Cardiac muscle cell (in vitro differentiated cells and primary cell): Measurements from ENCODE around the gene CDON. TPM values are rescaled to one million over a fixed set of nuclear protein-coding genes. Genes with fewer than 3 reads are reported as not detected.

Experiments
- DNase-seq, 2 donors: peaks; one replicate each; pipeline versions ENCODE4 v3.0.0 to v3.0.0-alpha.2; 2010 to 2017; ENCODE audit warnings: low read depth in 1 of 2, low spot score in 1 of 2
- H3K27ac ChIP-seq: fragments of 200-600 bp; sonication (generic); 2 replicates; pipeline ENCODE4 v1.5.1; 2016
- H3K27me3 ChIP-seq: fragments of 200-600 bp; sonication (generic); 2 replicates; pipeline ENCODE4 v1.6.0; 2016; ENCODE audit warnings: control low read depth
- H3K36me3 ChIP-seq: fragments of 200-600 bp; sonication (generic); 2 replicates; pipeline ENCODE4 v1.5.1; 2016; ENCODE audit warnings: control low read depth
- H3K4me1 ChIP-seq: fragments of 200-600 bp; sonication (generic); 2 replicates; pipeline ENCODE4 v1.8.1; 2017; ENCODE audit warnings: low read depth, mild to moderate bottlenecking, mixed run types
- H3K4me3 ChIP-seq: fragments of 200-600 bp; sonication (generic); 2 replicates; pipeline ENCODE4 v1.5.1; 2016; ENCODE audit warnings: mild to moderate bottlenecking
- H3K9me3 ChIP-seq: fragments of 200-600 bp; sonication (generic); 2 replicates; pipeline ENCODE4 v1.5.1; 2017; ENCODE audit warnings: low read depth, mild to moderate bottlenecking, control low read depth
- polyA plus RNA-seq: library from polyadenylated mRNA; unstranded; fragments of >200 nt; fragmentation: Nextera tagmentation; extraction: Ambion mirVana; gene quantifications from 2 replicates; pipeline ENCODE4 v1.2.1, GENCODE V29; 2016
- total RNA-seq: library from RNA; depleted of rRNA; stranded (reverse); fragments of >200 nt; gene quantifications from 2 replicates; pipeline ENCODE4 v1.2.3, GENCODE V29; 2016
- TF ChIP-seq, protein P1 (sequence below): IDR thresholded peaks from 2 replicates; pipeline ENCODE4 v1.5.1; 2012; ENCODE audit warnings: low read depth, mild to moderate bottlenecking, low read length

Gene CDON
- total and polyA plus RNA-seq, 2 experiments from 2014 or later, result 5.7 to 17.3 TPM

GRCh38 chr11:126072801-126073594 lies 10.3 kb upstream of the CDON start:
- H3K27ac ChIP-seq, result no peak overlapping the region
- no peaks in the 10 kb centered on the region for H3K4me1 ChIP-seq

GRCh38 chr11:126072141-126072741 lies 9.6 kb upstream of the CDON start:
- no peaks in the 10 kb centered on the region for H3K27me3 ChIP-seq
- no peak overlapping the region for H3K4me3 ChIP-seq
- no peak for DNase-seq
- no peaks in the 10 kb centered on the region for H3K4me1 ChIP-seq
- no peaks in the 10 kb centered on the region for H3K36me3 ChIP-seq
- H3K27ac ChIP-seq, result no peak overlapping the region
- TF ChIP-seq, protein P1, sequence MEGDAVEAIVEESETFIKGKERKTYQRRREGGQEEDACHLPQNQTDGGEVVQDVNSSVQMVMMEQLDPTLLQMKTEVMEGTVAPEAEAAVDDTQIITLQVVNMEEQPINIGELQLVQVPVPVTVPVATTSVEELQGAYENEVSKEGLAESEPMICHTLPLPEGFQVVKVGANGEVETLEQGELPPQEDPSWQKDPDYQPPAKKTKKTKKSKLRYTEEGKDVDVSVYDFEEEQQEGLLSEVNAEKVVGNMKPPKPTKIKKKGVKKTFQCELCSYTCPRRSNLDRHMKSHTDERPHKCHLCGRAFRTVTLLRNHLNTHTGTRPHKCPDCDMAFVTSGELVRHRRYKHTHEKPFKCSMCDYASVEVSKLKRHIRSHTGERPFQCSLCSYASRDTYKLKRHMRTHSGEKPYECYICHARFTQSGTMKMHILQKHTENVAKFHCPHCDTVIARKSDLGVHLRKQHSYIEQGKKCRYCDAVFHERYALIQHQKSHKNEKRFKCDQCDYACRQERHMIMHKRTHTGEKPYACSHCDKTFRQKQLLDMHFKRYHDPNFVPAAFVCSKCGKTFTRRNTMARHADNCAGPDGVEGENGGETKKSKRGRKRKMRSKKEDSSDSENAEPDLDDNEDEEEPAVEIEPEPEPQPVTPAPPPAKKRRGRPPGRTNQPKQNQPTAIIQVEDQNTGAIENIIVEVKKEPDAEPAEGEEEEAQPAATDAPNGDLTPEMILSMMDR, result no peak
- H3K9me3 ChIP-seq, result no peaks in the 10 kb centered on the region

More at GRCh38 chr11:126072801-126073594, 10.3 kb upstream of the CDON start:
- DNase-seq, result no peak
- Histone ChIP-seq H3K36me3 (no peaks in the 10 kb centered on the region), H3K27me3 (no peaks in the 10 kb centered on the region), H3K4me3 (no peak overlapping the region), H3K9me3 (no peaks in the 10 kb centered on the region)
- TF ChIP-seq, protein P1, result no peak

GRCh38 chr11:126063507-126063852 lies 814 bp upstream of the CDON start:
- Histone ChIP-seq H3K9me3 (no peaks in the 10 kb centered on the region), H3K4me1 (peaks cover 15% of the 10 kb centered on the region), H3K4me3 (peak overlapping the region; percentile 98), H3K27me3 (no peaks in the 10 kb centered on the region), H3K36me3 (no peaks in the 10 kb centered on the region), H3K27ac (no peak overlapping the region)
- TF ChIP-seq, protein P1, result no peak
- no peak for DNase-seq

GRCh38 chr11:126061707-126062678 lies 673 bp downstream of the CDON start:
- H3K4me3 ChIP-seq, result peak overlapping the region; percentile 98
- H3K36me3 ChIP-seq, result no peaks in the 10 kb centered on the region
- peak; percentile 31 to 55 for DNase-seq
- H3K9me3 ChIP-seq, result no peaks in the 10 kb centered on the region
- TF ChIP-seq, protein P1, result peak; percentile 49
- no peaks in the 10 kb centered on the region for H3K27me3 ChIP-seq
- H3K27ac ChIP-seq, result peak overlapping the region; percentile 98
- peaks cover 15% of the 10 kb centered on the region for H3K4me1 ChIP-seq

GRCh38 chr11:126060757-126061171 lies 1.9 kb downstream of the CDON start:
- Histone ChIP-seq H3K27ac (no peak overlapping the region), H3K4me1 (peaks cover 15% of the 10 kb centered on the region), H3K27me3 (no peaks in the 10 kb centered on the region), H3K36me3 (no peaks in the 10 kb centered on the region), H3K9me3 (no peaks in the 10 kb centered on the region), H3K4me3 (no peak overlapping the region)
- no peak for DNase-seq
- TF ChIP-seq, protein P1, result no peak
